SK-N-MC (cell line): ENCODE measurements around the gene TEPSIN.

Experiments
- EZH2 ChIP-seq: fragments of 200-600 bp; sonication (generic); IDR thresholded peaks from one replicate; pipeline ENCODE4 v1.6.1; 2017; ENCODE audit warnings: antibody characterized with exemption
- POLR2AphosphoS5 ChIP-seq: IDR thresholded peaks from 2 replicates; pipeline ENCODE4 v1.6.1; 2012; ENCODE audit warnings: mild to moderate bottlenecking, low read depth, low read length, borderline replicate concordance

DNA sequence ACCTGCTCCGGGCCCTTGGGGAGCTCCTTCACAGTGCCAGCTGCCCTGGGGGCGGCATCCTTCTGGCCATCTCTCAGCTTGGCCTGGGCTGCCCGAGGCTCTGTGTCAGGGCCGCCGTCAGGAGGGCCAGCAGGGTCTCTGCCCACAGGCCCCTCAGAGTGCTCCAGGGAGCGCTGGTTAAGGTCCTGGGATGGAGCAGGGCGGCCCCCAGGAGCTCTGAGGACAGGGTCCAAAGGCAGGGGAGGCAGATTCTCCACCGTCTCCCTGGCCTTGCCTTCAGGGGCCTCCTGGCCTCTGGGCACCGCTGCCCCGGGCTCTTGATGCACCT lies 7.5 kb upstream of the TEPSIN start:
- TF ChIP-seq POLR2AphosphoS5, result no peak
- TF ChIP-seq EZH2, result no peak
